K562 (cell line): ENCODE results near the gene RPP25. TPM values are rescaled to one million over a fixed set of nuclear protein-coding genes. Genes with fewer than 3 reads are reported as not detected.

Experiments
- CBFA2T2 ChIP-seq: fragments of 450-650 bp; conservative IDR thresholded peaks from 2 replicates; pipeline ENCODE4 v1.6.1; 2017; ENCODE audit warnings: mild to moderate bottlenecking
- CREB1 ChIP-seq, 2 experiments: sonication (generic) in 1 of 2; formaldehyde crosslinking in 1 of 2; IDR thresholded peaks; 2 replicates each; pipeline versions ENCODE4 v1.6.1 to v1.8.0; 2012 to 2022; ENCODE audit warnings: inconsistent platforms in 1 of 2, mild to moderate bottlenecking in 1 of 2, missing genetic modification reagents in 1 of 2, moderate library complexity in 1 of 2
- CREB3 ChIP-seq: fragments of 450-650 bp; conservative IDR thresholded peaks from 2 replicates; pipeline ENCODE4 v1.6.1; 2016; ENCODE audit warnings: missing genetic modification characterization, low read depth, mild to moderate bottlenecking, missing compliant biosample characterization, moderate library complexity
- CREBBP ChIP-seq: IDR thresholded peaks from one replicate; pipeline ENCODE4 v1.6.1; 2012; ENCODE audit warnings: low read depth, mild to moderate bottlenecking, control low read depth, inconsistent platforms, low read length
- CSDE1 ChIP-seq, 2 experiments: fragments of 450-650 bp; IDR thresholded peaks; 2 replicates each; pipeline ENCODE4 v1.6.1; 2016; ENCODE audit warnings: mild to moderate bottlenecking in 1 of 2
- DLX4 ChIP-seq: fragments of 250-450 bp; sonication (Bioruptor Pico); IDR thresholded peaks from 2 replicates; pipeline ENCODE4 v1.6.1; 2021; ENCODE audit warnings: mild to moderate bottlenecking
- EZH2 ChIP-seq: IDR thresholded peaks from 2 replicates; pipeline ENCODE4 v1.6.1; 2012; ENCODE audit warnings: low read depth, mild to moderate bottlenecking, inconsistent platforms, low read length, borderline replicate concordance
- FOXM1 ChIP-seq, 2 experiments: fragments of 450-650 bp in 1 of 2; sonication (generic) in 1 of 2; formaldehyde crosslinking in 1 of 2; IDR thresholded peaks; 2 replicates each; pipeline versions ENCODE4 v1.6.1 to v1.9.0; 2017 to 2022; ENCODE audit warnings: low read depth in 2 of 2, mild to moderate bottlenecking in 2 of 2, missing genetic modification reagents in 1 of 2, moderate library complexity in 1 of 2
- HNRNPUL1 ChIP-seq: fragments of 200-400 bp; formaldehyde crosslinking; IDR thresholded peaks from 2 replicates; pipeline ENCODE4 v1.6.1; 2017; ENCODE audit warnings: low read length
- KDM2B ChIP-seq: fragments of 250-450 bp; sonication (Bioruptor Pico); IDR thresholded peaks from 2 replicates; pipeline ENCODE4 v1.8.0; 2021; ENCODE audit warnings: mild to moderate bottlenecking, moderate library complexity
- NBN ChIP-seq: fragments of 450-650 bp; IDR thresholded peaks from 2 replicates; pipeline ENCODE4 v1.6.1; 2016; ENCODE audit warnings: low read depth, mild to moderate bottlenecking
- PHB2 ChIP-seq: fragments of 450-650 bp; IDR thresholded peaks from 2 replicates; pipeline ENCODE4 v1.6.1; 2017; ENCODE audit warnings: low read depth
- POLR2AphosphoS5 ChIP-seq: IDR thresholded peaks from 2 replicates; pipeline ENCODE4 v1.6.1; 2011; ENCODE audit warnings: mild to moderate bottlenecking, low read depth, low read length, moderate library complexity; ENCODE audit not compliant: control insufficient read depth, insufficient read depth
- RBFOX2 ChIP-seq: fragments of 200-400 bp; formaldehyde crosslinking; IDR thresholded peaks from 2 replicates; pipeline ENCODE4 v1.6.1; 2017; ENCODE audit warnings: low read depth, mild to moderate bottlenecking, low read length, moderate library complexity
- RBM22 ChIP-seq: fragments of 200-400 bp; formaldehyde crosslinking; IDR thresholded peaks from 2 replicates; pipeline ENCODE4 v1.6.1; 2018; ENCODE audit warnings: low read length, low read depth; ENCODE audit not compliant: poor library complexity, severe bottlenecking
- RCOR1 ChIP-seq, 2 experiments: IDR thresholded peaks; 2 replicates each; pipeline ENCODE4 v1.6.1; 2012; ENCODE audit warnings: low read depth in 2 of 2, low read length in 2 of 2, borderline replicate concordance in 1 of 2, improper control_type of control experiment in 1 of 2
- UBTF ChIP-seq, 2 experiments: IDR thresholded peaks; 2 replicates each; pipeline ENCODE4 v1.6.1; 2012; ENCODE audit warnings: improper control_type of control experiment in 2 of 2, low read depth in 2 of 2, low read length in 2 of 2, borderline replicate concordance in 1 of 2
- XRCC4 ChIP-seq: IDR thresholded peaks from one replicate; pipeline ENCODE4 v1.6.1; 2011; ENCODE audit not compliant: insufficient read depth, insufficient read length; ENCODE audit errors: extremely low read depth
- ZNF398 ChIP-seq: fragments of 250-450 bp; sonication (Bioruptor Pico); IDR thresholded peaks from 2 replicates; pipeline ENCODE4 v1.8.0; 2021; ENCODE audit warnings: moderate library complexity, mild to moderate bottlenecking, inconsistent platforms
- ZNF507 ChIP-seq: conservative IDR thresholded peaks from 2 replicates; pipeline ENCODE4 v1.6.1; 2017; ENCODE audit warnings: missing genetic modification characterization, missing compliant biosample characterization
- ZSCAN29 ChIP-seq: fragments of 450-650 bp; IDR thresholded peaks from 2 replicates; pipeline ENCODE4 v1.6.1; 2017
- polyA plus RNA-seq, 8 experiments: library from polyadenylated mRNA; depleted of rRNA in 4 of 8; stranded (reverse) in 5 of 8; unstranded in 3 of 8; fragments of >200 nt; fragmentation: Nextera tagmentation in 2 of 8; fragmentation: Illumina TruSeq in 1 of 8; extraction: Ambion mirVana in 2 of 8; extraction: Trizol in 1 of 8; gene quantifications; 2 replicates each; pipeline versions ENCODE4 v1.2.1 to v1.2.3, GENCODE V29; 2011 to 2014; ENCODE audit warnings: inconsistent platforms in 1 of 8, missing spikeins in 1 of 8
- total RNA-seq, 7 experiments: library from RNA; depleted of rRNA in 6 of 7; stranded (reverse); fragments of >200 nt in 6 of 7; fragmentation: Illumina TruSeq in 2 of 7; extraction: Trizol in 2 of 7; gene quantifications; 2 replicates each; pipeline versions ENCODE4 v1.2.1 to v1.2.3, GENCODE V29; 2011 to 2021; ENCODE audit warnings: low replicate concordance in 1 of 7

RPP25 gene
- total and polyA plus RNA-seq, 9 of the 15 experiments (the other 6 are each of a cell fraction or from before 2014, with no cell fraction given) = 1.1 to 12.3 (median 5.6) TPM

GRCh38 chr15:74956648-74957475 is at the start of gene RPP25 (continued):
- no peak for TF ChIP-seq ZNF398 (CRISPR knock-in tag)
- no peak for TF ChIP-seq PHB2
- no peak for TF ChIP-seq RBM22
- peak; percentile 83 for TF ChIP-seq RBFOX2
- no peak for TF ChIP-seq UBTF (IDR thresholded peaks at IDR 0.05; ENCODE audit: borderline replicate concordance in 1 of 2, low read depth in 2 of 2, low read length in 2 of 2)
- no peak for TF ChIP-seq POLR2AphosphoS5
- TF ChIP-seq CREB3 (tag) = no peak
- TF ChIP-seq HNRNPUL1 = no peak
- TF ChIP-seq FOXM1 (IDR thresholded peaks at IDR 0.05; ENCODE audit: low read depth) = no peak
- no peak for TF ChIP-seq FOXM1 (CRISPR knock-in tag; IDR thresholded peaks at IDR 0.05; ENCODE audit: low read depth)
- no peak for TF ChIP-seq KDM2B
- no peak for TF ChIP-seq EZH2
- no peak for TF ChIP-seq NBN
- TF ChIP-seq XRCC4 = no peak
- TF ChIP-seq CREB1 (IDR thresholded peaks at IDR 0.05) = no peak
- TF ChIP-seq CREB1 (CRISPR knock-in tag; IDR thresholded peaks at IDR 0.05) = no peak
- no peak for TF ChIP-seq ZNF507 (tag)
- TF ChIP-seq CREBBP = no peak
- TF ChIP-seq RCOR1 (IDR thresholded peaks at IDR 0.05; ENCODE audit: borderline replicate concordance in 1 of 2, low read depth in 2 of 2, low read length in 2 of 2) = no peak; a peak in 1 of 4 replicates
- TF ChIP-seq CSDE1 (IDR thresholded peaks at IDR 0.05) = no peak
- TF ChIP-seq CBFA2T2 = no peak
- TF ChIP-seq ZSCAN29 = no peak
- no peak for TF ChIP-seq DLX4 (CRISPR knock-in tag)
